Measurements from ENCODE around the gene RFT1. TPM values are rescaled to one million over a fixed set of nuclear protein-coding genes. Genes with fewer than 3 reads are reported as not detected.

RFT1 gene
- total and polyA plus RNA-seq, 2 donors (not counting 3 experiments of a cell fraction or from before 2014, with no cell fraction given), result 29.8 to 39.9 TPM

DNA sequence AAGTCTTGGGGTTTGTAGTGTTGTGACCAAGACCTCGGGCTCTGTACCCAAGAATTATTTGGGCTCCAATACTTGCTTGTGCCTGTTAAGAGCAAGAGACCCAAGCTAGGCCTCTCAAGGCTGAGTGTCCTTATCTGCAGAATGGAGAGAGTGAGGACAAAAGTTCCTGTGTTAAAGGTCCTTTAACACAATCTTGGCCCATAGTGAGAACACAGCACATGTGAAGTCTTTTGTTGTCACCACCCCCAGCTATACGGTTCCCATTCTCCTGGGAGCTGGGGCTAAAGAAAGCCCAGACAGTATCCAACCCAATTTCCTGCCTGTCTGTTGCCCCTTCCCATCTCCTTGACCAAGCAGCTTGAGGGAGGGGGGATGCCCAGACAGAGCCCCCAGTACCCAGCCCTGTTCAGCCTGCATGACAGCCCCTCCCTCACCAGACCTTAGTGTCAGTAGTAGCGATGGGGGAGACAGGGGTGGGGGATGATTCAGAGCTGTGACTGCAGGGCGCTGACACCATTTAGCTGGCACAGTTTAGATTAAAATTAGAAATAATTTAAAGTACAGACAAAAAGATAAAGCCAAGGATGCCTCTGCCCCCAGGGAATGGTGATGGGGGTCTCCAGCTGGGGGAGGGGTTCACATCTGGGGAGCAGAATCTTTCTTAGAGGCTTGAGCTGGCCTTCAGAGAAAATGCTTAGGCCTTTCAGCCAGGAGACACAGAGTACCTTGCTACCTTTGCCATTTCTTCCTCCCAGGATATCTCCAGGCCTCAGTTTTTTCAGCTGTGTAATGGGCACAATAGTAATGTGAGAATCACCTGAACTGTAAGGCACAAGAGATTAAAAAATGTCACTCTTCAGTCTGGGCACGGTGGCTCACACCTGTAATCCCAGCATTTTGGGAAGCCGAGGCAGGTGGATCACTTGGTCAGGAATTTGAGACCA is 33.5 kb upstream of the RFT1 start:
- no peak overlapping the region for H3K9ac ChIP-seq (replicated peaks; ENCODE audit: extremely low read depth, insufficient read depth, low read length)
- peak; percentile 43 for FAIRE-seq
- H3K4me3 ChIP-seq (replicated peaks in 1 of 3; ENCODE audit: insufficient read depth in 1 of 3, low read depth in 1 of 3, low read length in 3 of 3), result no peak overlapping the region
- no peak for DNase-seq (ENCODE audit: low read depth, low spot score)
- H3K9me1 ChIP-seq (replicated peaks; ENCODE audit: control insufficient read depth, extremely low read depth, insufficient read depth, low read length), result no peaks in the 10 kb centered on the region
- H4K20me1 ChIP-seq (replicated peaks; ENCODE audit: control insufficient read depth, extremely low read depth, insufficient read depth, low read length), result no peaks in the 10 kb centered on the region
- no TSS peak for BruUV-seq (replicated peaks)
- POLR2A ChIA-PET, result no interaction called here
- intact Hi-C loops (cut with micrococcal nuclease) (no loop called here), dilution Hi-C loops (cut with MboI; ENCODE audit: extremely low pct_ligation_motif_present, low sequenced_read_pairs) (no loop called here)
- no peaks in the 10 kb centered on the region for H3K36me3 ChIP-seq (ENCODE audit: control insufficient read depth in 2 of 2, extremely low read depth in 1 of 2, insufficient read depth in 2 of 2, low read length in 2 of 2)
- H3K27ac ChIP-seq (ENCODE audit: insufficient read depth, low read depth, low read length), result no peak overlapping the region
- H3K79me2 ChIP-seq (ENCODE audit: control insufficient read depth, insufficient read depth, low read length), result peaks cover 6% of the 10 kb centered on the region
- CTCF ChIA-PET, result interaction anchor here (1.0 to 2.5 kb wide), 4 partner anchors 30 to 50 kb away, joined by 3 to 8 read pairs (median 6); no protein-coding TSS in a partner anchor
- H3K4me2 ChIP-seq (ENCODE audit: insufficient read depth, low read length), result no peak overlapping the region
- no peak overlapping the region for H2AFZ ChIP-seq (ENCODE audit: low read depth, low read length)
- H3K9me3 ChIP-seq (replicated peaks; ENCODE audit: control insufficient read depth, insufficient read depth, low read length), result no peaks in the 10 kb centered on the region
- no peaks in the 10 kb centered on the region for H3K27me3 ChIP-seq (ENCODE audit: control insufficient read depth in 2 of 2, insufficient read depth in 2 of 2, low read length in 2 of 2)
- TF ChIP-seq POLR2A (IDR thresholded peaks at IDR 0.05; ENCODE audit: low read depth, low read length) (no peak), JUN (IDR thresholded peaks at IDR 0.05; ENCODE audit: borderline replicate concordance, insufficient read depth, insufficient read length, low read depth) (no peak), POLR2AphosphoS5 (IDR thresholded peaks at IDR 0.05; ENCODE audit: insufficient read depth, low read depth, low read length) (no peak), FOS (IDR thresholded peaks at IDR 0.05; ENCODE audit: borderline replicate concordance, insufficient read depth, low read length) (no peak), GATA2 (IDR thresholded peaks at IDR 0.05; ENCODE audit: insufficient read depth, insufficient read length, low read depth, low read length) (no peak), MYC (IDR thresholded peaks at IDR 0.05; ENCODE audit: low read depth, low read length) (no peak), EZH2 (IDR thresholded peaks at IDR 0.05; ENCODE audit: borderline replicate concordance, low read depth, low read length, severe bottlenecking) (no peak)
- TF ChIP-seq, protein P1, sequence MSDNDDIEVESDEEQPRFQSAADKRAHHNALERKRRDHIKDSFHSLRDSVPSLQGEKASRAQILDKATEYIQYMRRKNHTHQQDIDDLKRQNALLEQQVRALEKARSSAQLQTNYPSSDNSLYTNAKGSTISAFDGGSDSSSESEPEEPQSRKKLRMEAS (IDR thresholded peaks at IDR 0.05; ENCODE audit: insufficient read depth, insufficient read length), result no peak
- TF ChIP-seq, protein P2, sequence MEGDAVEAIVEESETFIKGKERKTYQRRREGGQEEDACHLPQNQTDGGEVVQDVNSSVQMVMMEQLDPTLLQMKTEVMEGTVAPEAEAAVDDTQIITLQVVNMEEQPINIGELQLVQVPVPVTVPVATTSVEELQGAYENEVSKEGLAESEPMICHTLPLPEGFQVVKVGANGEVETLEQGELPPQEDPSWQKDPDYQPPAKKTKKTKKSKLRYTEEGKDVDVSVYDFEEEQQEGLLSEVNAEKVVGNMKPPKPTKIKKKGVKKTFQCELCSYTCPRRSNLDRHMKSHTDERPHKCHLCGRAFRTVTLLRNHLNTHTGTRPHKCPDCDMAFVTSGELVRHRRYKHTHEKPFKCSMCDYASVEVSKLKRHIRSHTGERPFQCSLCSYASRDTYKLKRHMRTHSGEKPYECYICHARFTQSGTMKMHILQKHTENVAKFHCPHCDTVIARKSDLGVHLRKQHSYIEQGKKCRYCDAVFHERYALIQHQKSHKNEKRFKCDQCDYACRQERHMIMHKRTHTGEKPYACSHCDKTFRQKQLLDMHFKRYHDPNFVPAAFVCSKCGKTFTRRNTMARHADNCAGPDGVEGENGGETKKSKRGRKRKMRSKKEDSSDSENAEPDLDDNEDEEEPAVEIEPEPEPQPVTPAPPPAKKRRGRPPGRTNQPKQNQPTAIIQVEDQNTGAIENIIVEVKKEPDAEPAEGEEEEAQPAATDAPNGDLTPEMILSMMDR (IDR thresholded peaks at IDR 0.05; ENCODE audit: extremely low read depth in 1 of 2, insufficient read depth in 1 of 2, low read depth in 1 of 2, low read length in 2 of 2), result no peak
- peaks cover 33% of the 10 kb centered on the region for H3K4me1 ChIP-seq (ENCODE audit: control insufficient read depth, extremely low read depth, insufficient read depth, low read length)
